Fibroblast of pulmonary artery (primary cell): ENCODE results near the gene ANKRD28.
A peak's percentile ranks its signal among the peaks of the same experiment; 100 is the strongest.
"Not testable (repeated sequence)": the region's sequence is repeated elsewhere in the genome, so short reads cannot be mapped to it uniquely, and the experiment has no call there.

ENCODE experiments used
- DNase-seq: peaks from one replicate; pipeline ENCODE4 v3.0.0-alpha.2; 2010; ENCODE audit warnings: low read depth
- H3K4me3 ChIP-seq: replicated peaks from 2 replicates; pipeline ENCODE4 v1.5.1; 2011; ENCODE audit warnings: low read depth, mild to moderate bottlenecking, control low read depth, low read length, moderate library complexity
- CTCF ChIP-seq: IDR thresholded peaks from 2 replicates; pipeline ENCODE4 v1.5.1; 2011; ENCODE audit warnings: mild to moderate bottlenecking, control low read depth, low read length, inconsistent platforms; ENCODE audit errors: missing control alignments

The ANKRD28 gene

GRCh38 chr3:15779111-15779510 is 18.7 kb downstream of the ANKRD28 start:
- H3K4me3 ChIP-seq = no peak overlapping the region
- no peak for TF ChIP-seq CTCF
- DNase-seq = no peak

GRCh38 chr3:15778332-15778858 is 19.4 kb downstream of the ANKRD28 start:
- TF ChIP-seq CTCF = no peak
- no peak for DNase-seq
- H3K4me3 ChIP-seq = no peak overlapping the region

GRCh38 chr3:15774931-15775560 is 22.7 kb downstream of the ANKRD28 start:
- H3K4me3 ChIP-seq, DNase-seq: not testable (repeated sequence)

- TF ChIP-seq CTCF = no peak
- H3K4me3 ChIP-seq = no peak overlapping the region
Measured at GRCh38 chr3:15771444-15771843, 26.3 kb downstream of the ANKRD28 start.

GRCh38 chr3:15769256-15769915 is 28.4 kb downstream of the ANKRD28 start:
- DNase-seq = no peak
- no peak overlapping the region for H3K4me3 ChIP-seq
- no peak for TF ChIP-seq CTCF

More at GRCh38 chr3:15771444-15771843, 26.3 kb downstream of the ANKRD28 start:
- DNase-seq = no peak

- TF ChIP-seq CTCF = no peak
- DNase-seq = peak; percentile 96
- no peak overlapping the region for H3K4me3 ChIP-seq
Measured at GRCh38 chr3:15768421-15769255, 29.1 kb downstream of the ANKRD28 start.

GRCh38 chr3:15766406-15766805 is 31.4 kb downstream of the ANKRD28 start:
- no peak overlapping the region for H3K4me3 ChIP-seq
- DNase-seq = no peak
- no peak for TF ChIP-seq CTCF
